Adrenal gland (tissue), 12 donors: ENCODE results near the gene BSPRY. TPM values are rescaled to one million over a fixed set of nuclear protein-coding genes. Genes with fewer than 3 reads are reported as not detected.

ENCODE experiments used
- DNase-seq, 7 donors: peaks; one replicate each; pipeline ENCODE4 v3.0.0-alpha.2; 2019 to 2020
- H3K27ac ChIP-seq, 5 donors: fragments of 200-600 bp; sonication (generic) in 4 of 5; 1 replicate in 3 of 5; 2 replicates in 2 of 5; pipeline versions ENCODE4 v1.5.1 to v1.8.0; 2016 to 2020; ENCODE audit warnings: mild to moderate bottlenecking in 1 of 5
- H3K27me3 ChIP-seq: fragments of 200-600 bp; 2 replicates; pipeline ENCODE4 v1.8.0; 2021
- H3K36me3 ChIP-seq, 2 donors: fragments of 200-600 bp; replicated peaks in 1 of 2; 1 replicate in 1 of 2; 2 replicates in 1 of 2; pipeline versions ENCODE4 v1.5.1 to v1.8.0; 2018 to 2022
- H3K4me1 ChIP-seq, 2 donors: fragments of 200-600 bp; replicated peaks in 1 of 2; 1 replicate in 1 of 2; 2 replicates in 1 of 2; pipeline versions ENCODE4 v1.5.1 to v1.8.0; 2018 to 2021
- H3K4me3 ChIP-seq, 4 donors: fragments of 200-600 bp; sonication (generic) in 3 of 4; one replicate each; pipeline ENCODE4 v1.5.1; 2016 to 2018
- H3K9me3 ChIP-seq, 3 donors: fragments of 200-600 bp; sonication (generic) in 1 of 3; replicated peaks in 1 of 3; 1 replicate in 2 of 3; 2 replicates in 1 of 3; pipeline versions ENCODE4 v1.5.1 to v1.8.0; 2016 to 2021
- POLR2A ChIP-seq, 2 donors: fragments of 450-650 bp; IDR thresholded peaks; one replicate each; pipeline ENCODE4 v1.6.1; 2017; ENCODE audit warnings: antibody characterized with exemption in 2 of 2, mild to moderate bottlenecking in 2 of 2, moderate library complexity in 1 of 2
- WGBS, 4 donors: extraction: QIAGEN DNeasy Blood & Tissue Kit in 2 of 4; methylation state at CpG; one replicate each; pipeline versions ENCODE4 v1.1.5 to v1.1.7; 2013 to 2017; 5-methylcytosine and 5-hydroxymethylcytosine counted together
- intact Hi-C, 2 donors: fragments of 100-400 bp; cut with DNase I; formaldehyde crosslinking; loops; one replicate each; pipeline versions ENCODE4 v1.14.1 to v1.15.0; 2022 to 2023
- polyA plus RNA-seq, 3 donors: library from polyadenylated mRNA; stranded (reverse); fragments of 200-250 nt in 2 of 3; fragments of 350-450 nt in 1 of 3; fragmentation: Illumina TruSeq in 1 of 3; extraction: RNeasy Lipid Tissue Mini Kit (QIAGEN cat#74804) in 1 of 3; gene quantifications; one replicate each; pipeline ENCODE4 v1.2.3, GENCODE V29; 2013 to 2014
- total RNA-seq, 9 donors: library from RNA; depleted of rRNA in 4 of 9; stranded (reverse); fragments of >200 nt in 4 of 9; fragments of 120-200 nt in 1 of 9; fragmentation: NEBNext Ultra II Directional in 1 of 9; extraction: Animal tissue kit (Norgen Biotek cat#: 25700) in 1 of 9; gene quantifications; one replicate each; pipeline versions ENCODE4 v1.1.0 to v1.2.4, GENCODE V29; 2013 to 2023
- TF ChIP-seq, protein P1 (sequence below), 6 experiments: fragments of 450-650 bp in 4 of 6; fragments of 200-600 bp in 2 of 6; sonication (generic) in 1 of 6; IDR thresholded peaks; 1 replicate in 5 of 6; 2 replicates in 1 of 6; pipeline versions ENCODE4 v1.5.1 to v1.8.0; 2016 to 2021; ENCODE audit warnings: antibody characterized with exemption in 6 of 6, mild to moderate bottlenecking in 2 of 6, moderate library complexity in 1 of 6
- donor health status: healthy with polysubstance abuse.
- donor health status: Bipolar disorder and iron deficiency.
- donor health status: DM: yes; HTN: yes; CAD: no.
- donor health status: DM: no; HTN: no; CAD: no.
- donor health status: DM: no; HTN: no; CAD: no.
- donor health status: DM: yes; HTN: yes; CAD: no.

Gene BSPRY
- total and polyA plus RNA-seq, 12 donors, result 0.89 to 18.6 (median 3.7) TPM

DNA sequence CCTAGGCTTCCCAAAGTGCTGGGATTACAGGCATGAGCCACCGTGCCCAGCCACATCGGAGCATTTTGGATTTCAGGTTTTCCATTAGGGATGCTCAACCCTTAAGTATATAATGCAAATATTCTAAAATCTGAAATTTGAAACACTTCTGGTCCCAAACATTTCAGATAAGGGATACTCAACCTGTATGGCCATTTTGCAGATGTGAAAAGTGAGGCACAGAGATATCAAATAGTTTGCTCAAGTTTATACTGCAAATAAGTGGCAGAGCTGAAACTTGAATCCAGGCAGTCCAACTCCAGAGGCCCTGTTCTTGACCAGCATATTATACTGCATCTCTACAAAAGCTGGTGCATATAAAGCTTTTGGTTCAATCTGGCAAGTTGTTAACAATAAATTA lies 11.6 kb upstream of the BSPRY start:
- H3K27me3 ChIP-seq, result no peaks in the 10 kb centered on the region
- H3K9me3 ChIP-seq, result no peaks in the 10 kb centered on the region
- no peaks in the 10 kb centered on the region for H3K36me3 ChIP-seq
- H3K4me3 ChIP-seq, result no peak overlapping the region
- H3K4me1 ChIP-seq, result peaks cover 6 to 10% of the 10 kb centered on the region in 2 donors
- intact Hi-C loops, result no loop called here
- no peak for DNase-seq
- H3K27ac ChIP-seq, result no peak overlapping the region
- WGBS, 4 donors, result 95 to 100% (median 99%) methylated on average over 2 of the region's 2 CpGs
- TF ChIP-seq, protein P1, sequence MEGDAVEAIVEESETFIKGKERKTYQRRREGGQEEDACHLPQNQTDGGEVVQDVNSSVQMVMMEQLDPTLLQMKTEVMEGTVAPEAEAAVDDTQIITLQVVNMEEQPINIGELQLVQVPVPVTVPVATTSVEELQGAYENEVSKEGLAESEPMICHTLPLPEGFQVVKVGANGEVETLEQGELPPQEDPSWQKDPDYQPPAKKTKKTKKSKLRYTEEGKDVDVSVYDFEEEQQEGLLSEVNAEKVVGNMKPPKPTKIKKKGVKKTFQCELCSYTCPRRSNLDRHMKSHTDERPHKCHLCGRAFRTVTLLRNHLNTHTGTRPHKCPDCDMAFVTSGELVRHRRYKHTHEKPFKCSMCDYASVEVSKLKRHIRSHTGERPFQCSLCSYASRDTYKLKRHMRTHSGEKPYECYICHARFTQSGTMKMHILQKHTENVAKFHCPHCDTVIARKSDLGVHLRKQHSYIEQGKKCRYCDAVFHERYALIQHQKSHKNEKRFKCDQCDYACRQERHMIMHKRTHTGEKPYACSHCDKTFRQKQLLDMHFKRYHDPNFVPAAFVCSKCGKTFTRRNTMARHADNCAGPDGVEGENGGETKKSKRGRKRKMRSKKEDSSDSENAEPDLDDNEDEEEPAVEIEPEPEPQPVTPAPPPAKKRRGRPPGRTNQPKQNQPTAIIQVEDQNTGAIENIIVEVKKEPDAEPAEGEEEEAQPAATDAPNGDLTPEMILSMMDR (IDR thresholded peaks at IDR 0.05), result no peak
- no peak for TF ChIP-seq POLR2A (IDR thresholded peaks at IDR 0.05)

DNA sequence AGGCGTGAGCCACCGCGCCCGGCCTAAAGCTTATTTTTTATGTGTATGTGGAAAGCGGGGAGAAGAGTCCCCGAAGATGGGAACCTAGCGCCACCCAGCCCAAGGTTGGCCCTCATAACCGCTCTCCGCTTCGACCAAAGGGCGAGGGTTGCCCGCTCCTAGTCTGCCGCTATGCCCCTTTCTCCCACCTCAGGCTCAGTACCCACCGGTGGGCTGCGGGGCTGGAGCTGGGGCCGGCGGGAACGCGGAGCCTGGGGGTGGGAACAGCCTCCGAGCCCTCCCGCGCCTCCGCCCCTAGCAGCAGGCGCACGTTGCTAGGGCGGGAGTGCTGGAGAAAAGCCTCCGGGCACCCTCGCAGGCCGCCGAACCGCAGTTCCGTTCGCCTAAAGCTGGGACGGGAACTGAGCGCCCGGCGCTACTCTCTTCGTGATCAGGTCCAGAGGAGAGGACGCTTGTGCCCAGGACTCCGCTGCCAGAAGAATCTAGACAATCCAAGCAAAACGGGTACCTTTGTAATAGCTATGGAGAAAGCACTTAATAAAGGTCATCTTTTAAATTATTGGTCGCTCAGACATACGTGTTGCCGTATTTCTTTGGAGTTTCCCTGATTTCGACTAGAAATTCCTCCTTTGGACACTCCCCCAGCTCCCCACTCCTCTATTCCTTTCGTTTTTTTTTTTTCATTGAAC lies 9.2 kb upstream of the BSPRY start, which contains the start of gene WDR31:
Gene WDR31, minus strand, starts transcription at position 265 of the 689 bp plus-strand sequence. CDS start 8,253 bp downstream, outside the sequence.
- Histone ChIP-seq H3K27ac (peak within 1 kb of the TSS in 4 of 5 donors; percentile 16 to 75 (median 66)), H3K9me3 (no peaks in the 10 kb centered on the region), H3K36me3 (no peaks in the 10 kb centered on the region), H3K4me3 (peak within 1 kb of the TSS; percentile 32 to 84 (median 80)), H3K27me3 (no peaks in the 10 kb centered on the region), H3K4me1 (peaks cover 6 to 18% of the 10 kb centered on the region in 2 donors)
- peak; percentile 20 to 60 for TF ChIP-seq POLR2A (IDR thresholded peaks at IDR 0.05)
- TF ChIP-seq, protein P1 (IDR thresholded peaks at IDR 0.05), result no peak
- intact Hi-C loops, result no loop called here
- peak; percentile 84 to 94 (median 88) for DNase-seq
- 0 to 1% (median 0%) methylated on average over 10 to 46 of the region's 46 CpGs for WGBS, 4 donors

DNA sequence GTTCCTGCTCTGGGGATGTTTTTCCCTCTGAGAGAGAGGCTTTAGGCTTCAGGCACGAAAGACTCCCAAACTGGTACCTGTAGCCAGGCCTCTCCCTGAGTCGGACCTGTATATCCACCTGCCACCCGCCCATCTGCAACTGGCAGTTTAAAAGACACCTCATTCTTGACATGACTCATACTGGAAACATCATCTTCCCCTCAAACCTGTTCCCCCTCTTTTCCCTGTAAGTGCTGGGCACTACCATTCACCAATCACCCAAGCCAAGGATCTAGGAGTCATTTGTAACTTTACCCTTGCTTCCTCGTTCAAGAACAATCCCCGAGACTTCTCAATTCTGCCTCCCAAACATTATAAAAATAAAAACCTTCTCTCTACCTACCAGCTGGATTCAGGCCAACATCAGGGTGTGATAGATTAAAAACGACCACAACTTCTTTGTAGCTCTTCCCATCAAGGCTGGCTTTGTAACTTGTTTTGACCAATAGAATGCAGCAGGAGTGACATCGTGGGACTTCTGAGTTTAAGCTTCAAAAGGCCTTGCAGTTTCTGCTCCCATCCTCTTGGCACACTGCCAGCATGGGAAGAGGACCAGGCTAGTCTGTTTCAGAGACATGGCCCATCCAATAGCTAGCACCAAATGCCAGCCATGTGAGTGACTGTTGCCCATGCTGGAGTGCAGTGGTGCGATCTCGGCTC lies 7.5 kb upstream of the BSPRY start:
- TF ChIP-seq, protein P1 (IDR thresholded peaks at IDR 0.05), result no peak
- no peak for TF ChIP-seq POLR2A (IDR thresholded peaks at IDR 0.05)
- intact Hi-C loops, result no loop called here
- 65 to 75% (median 68%) methylated on average over 9 of the region's 9 CpGs for WGBS, 4 donors

DNA sequence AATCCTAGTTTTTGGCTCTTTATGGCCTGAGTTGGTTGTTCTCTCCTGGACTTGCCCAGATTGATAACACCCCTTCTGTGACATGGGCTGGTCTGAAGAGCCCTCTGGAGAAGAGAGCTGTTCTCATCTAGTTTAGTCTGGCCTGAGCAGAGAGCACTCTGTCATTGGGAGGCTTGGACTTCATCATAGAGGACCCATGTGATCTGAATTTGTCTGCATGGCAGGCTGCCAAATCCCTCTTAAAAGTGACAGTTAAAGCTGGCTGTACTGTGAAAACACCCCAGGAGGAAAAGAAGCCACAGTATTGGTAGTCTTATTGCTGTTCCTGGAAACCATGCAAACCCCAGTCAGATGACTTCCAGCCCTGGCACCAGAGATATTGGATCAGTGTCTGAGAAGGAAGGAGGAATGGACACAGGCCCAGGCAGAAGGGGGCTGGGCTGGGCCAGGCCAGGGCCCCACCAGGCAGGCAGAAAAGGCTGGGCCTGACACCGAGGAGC lies 5.6 kb upstream of the BSPRY start:
- Histone ChIP-seq H3K4me1 (peaks cover 6 to 17% of the 10 kb centered on the region in 2 donors), H3K36me3 (no peaks in the 10 kb centered on the region), H3K4me3 (no peak overlapping the region), H3K9me3 (no peaks in the 10 kb centered on the region), H3K27me3 (no peaks in the 10 kb centered on the region), H3K27ac (peak overlapping the region in 4 of 5 donors; percentile 34 to 81 (median 64))
- DNase-seq, result peak; percentile 81 to 97 (median 92)
- intact Hi-C loops, result no loop called here
- 33 to 76% (median 56%) methylated on average over 1 of the region's 1 CpG for WGBS, 4 donors
- TF ChIP-seq, protein P1 (IDR thresholded peaks at IDR 0.05), result no peak
- peak in 1 of 2 donors; percentile 23 for TF ChIP-seq POLR2A (IDR thresholded peaks at IDR 0.05)

More for the DNA sequence above, 7.5 kb upstream of the BSPRY start:
- no peak overlapping the region for H3K4me3 ChIP-seq
- no peaks in the 10 kb centered on the region for H3K36me3 ChIP-seq
- H3K4me1 ChIP-seq, result peaks cover 6 to 18% of the 10 kb centered on the region in 2 donors
- no peaks in the 10 kb centered on the region for H3K27me3 ChIP-seq
- peak in 2 of 7 donors; percentile 46 to 56 for DNase-seq
- H3K27ac ChIP-seq, result no peak overlapping the region
- no peaks in the 10 kb centered on the region for H3K9me3 ChIP-seq
